Inferior parietal cortex (tissue), 1 donor: Measurements from ENCODE around the gene CNGA2.
"Not testable (repeated sequence)": the region's sequence is repeated elsewhere in the genome, so short reads cannot be mapped to it uniquely, and the experiment has no call there.

Experiments used
- DNase-seq: peaks from one replicate; pipeline ENCODE4 v3.0.0-alpha.2; 2016; ENCODE audit errors: extremely low spot score

CNGA2 gene

DNA sequence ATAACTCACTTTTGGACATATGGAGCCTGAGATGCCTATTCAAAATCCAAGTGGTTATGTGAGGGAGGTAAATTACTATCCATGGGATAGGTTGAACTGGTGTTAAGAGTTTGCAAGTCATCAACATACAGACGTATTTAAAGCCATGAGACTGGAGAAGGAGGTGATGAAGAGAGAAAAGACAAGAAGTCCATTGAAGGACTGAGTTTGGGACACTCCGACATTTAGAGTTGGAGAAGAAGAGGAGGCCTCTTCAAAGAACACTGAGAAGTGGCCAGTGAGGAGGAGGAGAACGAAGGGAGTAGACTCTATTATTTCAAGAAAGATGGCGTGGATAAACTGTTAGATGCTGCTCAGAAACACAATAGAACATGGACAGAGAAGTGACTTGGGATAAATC is at the start of gene CNGA2:
CNGA2 (plus strand) TSS at position 301 of the 400 bp plus-strand sequence. CDS start 3,738 bp downstream, outside the sequence.
- DNase-seq = no peak

DNA sequence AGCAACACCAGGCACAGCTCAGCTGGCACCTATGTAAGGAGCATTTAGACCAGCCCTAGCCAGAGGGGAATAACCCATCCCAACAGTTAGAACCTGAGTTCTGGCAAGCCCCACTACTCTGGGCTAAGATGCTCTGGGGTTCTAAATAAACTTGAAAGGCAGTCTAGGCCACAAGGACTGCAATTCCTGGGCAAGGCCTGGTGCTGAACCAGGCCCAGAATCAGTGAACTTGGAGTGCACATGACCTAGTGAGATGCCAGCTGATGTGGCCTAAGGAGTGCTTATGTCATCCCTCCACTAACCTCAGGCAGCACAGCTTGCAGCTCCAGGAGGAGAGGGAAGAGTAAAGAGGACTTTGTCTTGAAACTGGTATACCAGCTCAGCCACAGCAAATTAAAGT is 46.9 kb upstream of the CNGA2 start:
- DNase-seq = no peak

DNA sequence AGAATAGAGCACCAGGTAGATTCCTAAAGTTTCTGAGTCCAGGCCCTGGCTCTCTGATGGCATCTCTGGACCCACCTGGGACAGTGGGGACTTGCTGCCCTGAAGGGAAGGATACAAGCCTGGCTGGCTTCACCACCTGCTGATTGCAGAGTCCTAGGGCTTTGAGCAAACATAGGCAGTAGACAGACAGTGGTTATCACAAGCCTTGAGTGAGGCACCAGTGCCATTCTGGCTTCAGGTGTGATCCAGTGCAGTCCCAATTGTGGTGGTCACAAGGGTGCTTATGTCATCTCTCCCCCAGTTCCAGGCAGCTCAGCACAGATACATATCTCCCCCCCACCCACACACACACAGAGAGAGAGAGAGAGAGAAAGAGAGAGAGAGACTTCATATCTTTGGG is 45.9 kb upstream of the CNGA2 start:
- DNase-seq = no peak

DNA sequence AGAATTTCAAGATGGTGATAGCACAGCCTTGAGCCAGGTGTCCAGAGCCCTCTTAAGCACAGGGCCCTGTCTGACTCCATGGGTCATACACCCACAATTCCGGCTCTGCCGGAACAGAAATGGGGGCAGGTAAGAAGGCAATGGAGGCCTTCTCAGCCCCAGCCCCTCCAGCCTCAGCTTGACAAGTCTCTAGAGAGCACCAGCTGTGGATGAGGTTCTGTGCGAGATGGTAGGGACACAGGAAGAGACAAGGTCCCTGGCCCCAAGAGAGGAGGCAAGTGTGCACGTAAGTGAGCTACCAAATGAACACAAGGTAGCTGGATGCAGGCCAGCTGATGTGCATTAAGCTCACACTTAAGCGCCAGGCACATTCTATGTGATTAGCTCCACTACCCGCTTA is 41.7 kb upstream of the CNGA2 start:
- DNase-seq = no peak

DNA sequence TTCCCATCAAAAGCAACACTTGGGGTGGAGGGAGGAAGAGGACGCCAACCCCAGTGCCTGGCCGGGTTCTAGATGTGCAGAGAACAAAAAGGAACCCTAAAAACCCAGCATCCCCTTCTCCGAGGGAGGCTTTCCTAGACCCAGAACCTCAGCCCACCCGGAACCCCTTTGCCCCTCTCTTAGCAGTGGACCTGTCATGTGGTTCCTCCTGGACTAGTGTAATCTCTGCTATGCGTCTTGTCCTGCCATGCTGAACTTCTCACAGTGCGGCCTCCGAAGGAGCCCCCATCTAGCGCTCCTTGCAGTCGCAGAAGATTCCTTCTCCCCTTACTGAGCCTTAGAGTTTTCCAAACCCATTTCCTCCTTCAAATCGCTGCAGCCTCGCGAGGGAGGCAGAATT is 40.4 kb upstream of the CNGA2 start:
- DNase-seq = no peak

DNA sequence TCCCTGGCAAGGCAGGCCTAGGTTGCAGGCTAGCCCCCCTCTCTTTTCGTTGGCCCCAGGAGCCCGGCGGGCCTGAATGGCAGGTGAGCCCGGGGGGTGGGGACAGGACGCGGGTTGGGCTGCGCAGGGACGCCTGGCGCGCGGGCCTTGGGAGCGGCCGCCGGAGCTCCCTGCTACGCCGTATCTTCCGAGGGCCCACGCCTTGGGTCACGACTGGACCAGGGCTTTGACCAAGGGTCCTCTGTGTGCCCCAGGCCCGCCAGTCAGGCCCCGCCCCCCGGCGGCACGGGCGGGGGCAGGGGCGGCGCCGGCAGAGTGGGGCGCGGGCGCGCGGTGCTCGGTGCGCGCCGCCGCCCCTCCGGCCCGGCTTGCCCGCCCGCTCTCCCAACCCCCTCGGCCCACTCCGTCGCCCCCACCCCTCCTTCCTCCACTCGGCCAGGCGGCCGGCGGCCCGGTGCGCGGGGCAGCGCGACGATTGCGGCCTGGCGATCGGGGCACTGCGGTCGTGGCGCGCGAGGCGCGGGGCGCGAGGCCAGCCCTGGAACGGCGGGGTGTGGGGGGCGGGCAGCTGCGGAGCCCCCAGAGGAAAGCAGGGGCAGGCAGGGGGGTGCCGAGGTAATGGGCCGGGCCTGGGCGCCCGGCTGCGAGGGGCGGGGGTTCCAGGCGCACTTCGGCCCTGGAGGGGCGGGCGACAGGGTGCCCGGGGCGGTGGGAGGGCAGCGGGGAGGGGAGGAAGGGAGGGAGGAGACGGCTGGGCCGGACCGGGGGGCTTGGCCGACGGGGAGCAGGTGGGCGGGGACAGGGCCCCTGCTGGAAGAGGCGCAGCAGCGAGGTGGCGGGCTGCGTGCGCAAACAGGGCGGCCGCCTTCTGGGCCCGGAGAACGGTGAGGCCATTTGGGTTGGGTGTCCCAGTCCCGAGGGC is 39.6 kb upstream of the CNGA2 start, which contains the start of gene PRRG3:
PRRG3 (plus strand) TSS at position 798 of the 922 bp plus-strand sequence. CDS start 3,357 bp downstream, outside the sequence.
- DNase-seq = no peak

DNA sequence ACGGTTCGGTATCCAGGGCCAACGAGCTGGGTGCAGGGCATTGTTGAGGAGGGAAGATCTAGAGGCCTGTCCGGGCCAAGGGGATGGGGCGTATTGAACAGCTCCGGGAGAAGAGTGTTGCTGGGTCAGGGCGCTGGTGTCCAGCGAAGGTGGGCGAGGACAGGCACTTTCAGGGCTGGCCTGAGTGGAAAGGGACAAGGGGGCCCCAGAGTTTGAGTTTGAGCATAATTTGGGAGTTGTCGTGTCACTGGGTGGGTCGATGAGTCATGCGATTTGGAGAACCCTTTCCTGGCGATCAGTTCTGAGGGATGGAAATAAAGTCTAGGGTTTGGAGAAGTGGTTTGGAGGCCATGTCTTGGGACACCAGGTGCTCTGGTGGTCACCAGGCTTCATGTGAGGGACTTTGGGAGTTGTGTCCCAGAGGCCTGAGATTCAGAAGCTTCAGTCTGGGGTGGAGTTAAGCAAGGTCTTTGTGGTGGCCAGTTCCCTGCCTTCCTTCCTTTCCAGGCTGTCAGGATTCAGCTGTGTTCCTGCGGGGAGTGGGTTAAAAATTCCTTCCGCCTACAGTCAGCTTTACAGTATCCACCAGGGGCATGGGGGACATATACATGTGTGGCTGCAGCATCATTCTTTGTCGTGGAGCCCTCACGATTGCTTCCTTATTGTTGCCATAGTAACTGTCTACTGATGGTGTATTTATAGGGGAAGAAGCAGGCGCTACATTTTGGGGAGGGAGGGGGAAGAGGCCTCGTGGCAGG is 38.8 kb upstream of the CNGA2 start:
- DNase-seq = no peak

DNA sequence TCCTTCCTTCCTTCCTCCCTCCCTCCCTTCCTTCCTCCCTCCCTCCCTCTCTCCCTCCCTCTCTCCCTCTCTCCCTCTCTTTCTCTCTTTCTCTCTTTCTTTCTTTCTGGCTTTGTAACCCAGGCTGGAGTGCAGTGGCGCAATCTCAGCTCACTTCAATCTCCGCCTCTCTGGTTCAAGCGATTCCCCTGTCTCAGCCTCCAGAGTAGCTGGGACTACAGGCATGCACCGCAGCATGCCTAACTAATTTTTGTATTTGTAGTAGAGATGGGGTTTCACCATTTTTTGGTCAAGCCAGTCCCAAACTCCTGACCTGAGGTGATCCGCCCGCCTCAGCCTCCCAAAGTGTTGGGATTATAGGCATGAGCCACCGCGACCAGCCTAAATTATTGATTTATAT is 37.5 kb upstream of the CNGA2 start:
- DNase-seq = not testable (repeated sequence)

DNA sequence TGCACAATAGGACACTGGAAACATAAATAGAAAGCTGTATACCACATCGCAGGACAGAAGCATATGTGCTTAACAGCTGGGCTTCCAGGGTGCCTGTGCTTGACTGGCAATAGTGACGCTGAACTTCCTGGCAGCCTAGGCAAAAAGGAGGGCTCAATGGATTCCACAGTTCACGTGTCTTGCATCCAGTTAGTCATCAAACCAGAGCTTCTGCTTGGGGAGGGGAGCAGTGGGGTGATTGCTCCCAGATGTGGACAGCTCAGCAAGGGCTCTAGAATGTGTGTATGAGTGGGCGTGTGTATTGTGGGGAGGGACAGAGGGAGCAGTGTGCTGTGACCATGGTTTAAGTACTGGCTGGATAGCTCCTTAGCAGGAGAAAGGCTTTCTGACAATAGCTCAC is 37.0 kb upstream of the CNGA2 start:
- DNase-seq = no peak

DNA sequence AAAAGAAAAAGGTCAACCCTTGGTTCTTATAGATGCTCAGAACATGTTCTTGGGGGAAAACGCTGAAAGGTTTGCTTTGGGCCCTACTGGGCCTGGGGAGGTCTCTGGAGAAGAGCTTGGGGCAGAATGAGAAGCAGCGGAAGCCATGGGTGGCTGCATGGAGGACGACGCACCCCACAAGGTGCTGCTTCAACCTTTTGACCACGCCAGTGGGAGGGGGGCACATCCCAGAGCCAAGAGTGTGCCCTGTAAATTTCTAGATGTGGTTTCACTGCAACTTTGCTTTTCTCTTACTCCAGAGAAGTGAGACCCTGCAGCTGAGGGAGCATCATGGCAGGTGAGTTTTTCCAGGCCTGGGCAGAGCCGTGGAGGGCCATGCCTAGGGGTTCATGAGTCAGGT is 36.1 kb upstream of the CNGA2 start:
- DNase-seq = no peak

DNA sequence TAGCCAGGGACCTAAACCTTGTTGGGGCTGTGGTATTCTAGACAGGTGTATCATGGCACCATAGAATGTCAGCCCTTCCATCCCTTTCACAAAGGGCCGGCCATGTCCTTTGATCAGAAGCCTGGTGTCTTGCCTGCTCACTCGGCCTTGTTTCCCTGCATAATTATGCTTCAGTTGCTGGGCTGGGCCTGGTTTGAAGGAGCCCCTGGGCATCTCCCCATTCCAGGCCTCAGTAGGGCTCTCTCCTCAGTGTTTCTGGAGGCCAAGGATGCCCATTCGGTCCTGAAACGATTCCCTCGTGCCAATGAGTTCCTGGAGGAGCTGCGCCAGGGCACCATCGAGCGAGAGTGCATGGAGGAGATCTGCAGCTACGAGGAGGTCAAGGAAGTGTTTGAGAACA is 34.8 kb upstream of the CNGA2 start:
- no peak for DNase-seq

DNA sequence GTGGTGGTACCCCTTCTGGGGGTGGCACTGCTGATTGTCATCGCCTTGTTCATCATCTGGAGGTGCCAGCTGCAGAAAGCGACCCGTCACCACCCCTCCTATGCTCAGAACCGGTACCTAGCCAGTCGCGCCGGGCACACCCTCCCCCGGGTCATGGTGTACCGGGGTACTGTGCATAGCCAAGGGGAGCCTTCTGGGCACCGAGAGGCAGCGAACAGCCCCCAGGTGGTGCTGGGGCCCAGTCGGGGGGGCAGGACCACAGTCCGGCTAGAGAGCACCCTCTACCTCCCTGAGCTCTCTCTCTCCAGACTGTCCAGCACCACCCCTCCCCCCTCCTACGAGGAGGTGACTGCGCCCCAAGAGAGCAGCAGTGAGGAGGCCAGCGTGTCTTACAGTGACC is 34.0 kb upstream of the CNGA2 start:
- no peak for DNase-seq

DNA sequence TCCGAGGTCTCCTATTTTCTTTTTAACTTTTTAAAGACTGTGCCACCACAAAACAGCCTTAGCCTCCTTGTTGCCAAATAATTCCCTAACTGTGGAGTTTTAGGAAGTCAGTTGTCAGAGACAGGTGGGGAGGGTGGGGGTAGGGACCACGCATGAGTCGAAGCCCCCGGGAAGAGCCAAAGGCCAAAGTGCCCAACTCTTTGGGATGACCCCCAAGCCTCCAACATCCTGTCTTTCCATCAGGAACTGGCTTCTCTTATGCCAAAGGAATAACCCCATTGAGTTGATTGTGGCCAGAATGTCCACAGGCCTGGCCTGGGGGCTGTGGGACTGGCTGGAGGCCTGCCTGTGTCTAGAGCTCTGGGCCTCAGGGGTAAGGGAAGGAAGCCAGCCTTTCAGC is 33.5 kb upstream of the CNGA2 start:
- no peak for DNase-seq

DNA sequence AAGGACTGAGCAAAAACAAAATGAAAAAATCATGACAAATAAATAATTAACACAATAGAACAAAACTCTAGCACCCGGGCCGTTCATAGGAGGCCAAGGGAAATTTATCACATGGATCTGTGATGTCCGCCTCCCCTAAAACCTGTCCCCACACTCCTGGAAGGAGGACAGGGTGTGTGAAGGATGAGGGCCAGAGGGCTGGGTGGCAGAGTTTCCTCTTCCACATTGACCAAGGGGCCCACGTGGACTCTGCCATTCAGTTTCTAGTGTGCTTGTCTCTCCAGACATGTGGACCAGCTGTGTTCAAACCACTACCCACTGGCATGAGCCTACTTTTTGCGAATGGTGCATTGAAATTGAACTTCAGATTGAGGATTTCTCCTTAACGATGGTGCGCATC is 33.0 kb upstream of the CNGA2 start:
- DNase-seq = no peak

DNA sequence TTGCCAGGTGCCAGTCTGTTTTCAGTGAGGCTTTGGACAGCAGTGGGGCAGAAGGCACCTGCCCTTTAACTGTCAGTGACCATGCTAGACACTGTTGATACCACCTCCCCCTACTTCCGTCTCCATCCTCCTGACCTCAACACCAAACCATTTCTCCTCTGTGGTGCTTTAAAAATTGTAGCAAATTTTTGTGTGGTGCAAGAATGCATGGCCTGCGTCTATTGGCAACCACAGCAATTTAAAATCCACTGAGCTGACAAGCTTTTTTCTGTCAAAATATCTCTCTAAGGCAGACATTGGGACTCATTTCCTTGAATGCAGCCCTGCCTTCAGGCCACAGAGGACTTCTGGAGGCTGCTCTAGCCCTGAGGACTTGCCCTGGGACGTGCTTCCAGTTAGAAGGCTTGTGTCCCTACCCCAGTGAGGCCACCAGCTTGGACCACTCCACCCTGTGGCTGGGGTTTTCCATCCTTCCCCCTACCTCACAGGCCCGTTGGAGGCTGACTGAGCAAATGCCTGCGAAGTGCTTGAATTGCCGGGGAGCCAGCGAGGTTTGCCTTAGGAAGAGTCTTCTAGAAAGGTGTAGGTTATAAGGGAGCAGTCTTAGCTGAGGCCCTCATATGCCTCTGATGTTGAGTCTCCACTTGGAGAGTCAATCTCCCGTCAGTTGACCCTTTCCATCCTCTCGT is 32.4 kb upstream of the CNGA2 start:
- no peak for DNase-seq

DNA sequence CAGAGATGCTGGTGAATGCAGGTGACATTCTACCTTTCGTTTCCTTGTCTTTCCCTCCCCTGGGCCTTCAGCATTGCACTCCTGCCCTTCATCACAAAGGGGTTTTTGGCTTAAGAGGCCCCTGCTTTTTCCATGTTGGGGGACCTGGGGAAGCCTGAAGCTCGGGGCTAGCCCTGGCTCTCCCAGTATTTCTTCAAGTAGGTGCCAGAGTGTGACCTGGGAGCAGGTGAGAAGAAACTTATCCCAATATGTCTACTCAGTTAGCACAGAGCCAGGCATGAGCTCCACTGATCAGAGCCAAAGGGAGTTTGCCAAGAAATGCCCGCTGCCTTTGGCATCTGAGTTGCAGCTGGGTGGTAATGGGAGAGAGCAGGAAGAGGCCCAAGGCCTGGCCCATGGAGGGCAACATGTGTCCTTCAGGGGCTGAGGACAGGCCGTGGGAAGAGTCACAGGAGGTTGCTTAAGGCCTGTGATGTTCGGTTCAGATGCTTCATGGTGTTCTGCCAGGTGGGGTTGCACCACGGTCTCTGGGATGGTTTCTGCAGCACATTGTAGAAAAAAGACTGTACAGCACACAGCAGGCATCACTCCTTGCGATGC is 31.7 kb upstream of the CNGA2 start:
- DNase-seq = no peak

DNA sequence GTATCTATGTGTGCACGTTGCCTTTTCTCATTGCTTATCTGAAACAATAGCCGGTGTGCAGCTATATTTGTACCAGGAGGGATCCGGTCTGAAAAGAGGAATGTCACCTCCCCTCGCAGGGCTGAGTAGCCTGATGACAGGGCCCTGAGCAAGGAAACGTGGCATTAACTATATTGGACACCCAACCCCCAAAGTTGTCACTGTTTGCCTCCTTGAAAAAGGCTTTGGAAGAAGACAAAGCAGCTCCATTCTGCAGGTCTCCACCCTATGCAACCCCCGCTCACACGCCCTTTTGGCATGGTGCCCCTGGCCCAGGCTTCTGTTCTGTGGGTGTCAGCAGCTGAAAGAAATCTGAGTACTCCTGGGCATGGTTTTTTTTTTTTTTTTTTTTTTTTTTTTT is 31.1 kb upstream of the CNGA2 start:
- DNase-seq = no peak

DNA sequence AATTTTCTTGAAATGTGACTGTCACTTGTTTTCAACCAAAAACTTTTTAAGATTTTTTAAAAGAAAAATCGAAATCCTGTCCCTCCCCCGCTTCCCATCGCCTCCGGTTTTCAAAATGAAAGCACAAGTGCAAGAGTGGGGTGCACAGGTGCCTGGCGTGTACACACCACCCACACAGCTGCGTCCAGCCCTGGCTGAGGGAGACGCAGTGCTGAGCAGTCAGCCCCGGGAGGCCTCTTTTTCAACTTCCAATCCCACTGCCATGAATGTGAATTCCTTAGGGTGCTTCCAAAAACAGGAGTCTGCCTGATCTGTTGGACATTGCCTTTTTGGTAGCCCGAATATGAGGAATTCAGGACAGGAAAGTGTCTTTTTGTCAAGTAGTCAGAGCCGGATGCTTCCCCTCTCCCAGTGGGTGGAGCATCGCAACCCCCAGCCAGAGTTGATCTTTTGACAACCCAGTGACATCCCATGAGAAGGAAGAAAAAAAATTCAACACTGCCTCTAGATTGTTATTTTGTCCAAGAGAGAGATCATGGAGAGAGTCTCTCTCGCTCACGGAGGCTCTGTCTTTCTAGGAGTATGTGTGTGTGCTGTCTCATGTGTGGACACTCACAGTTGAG is 30.4 kb upstream of the CNGA2 start:
- no peak for DNase-seq

DNA sequence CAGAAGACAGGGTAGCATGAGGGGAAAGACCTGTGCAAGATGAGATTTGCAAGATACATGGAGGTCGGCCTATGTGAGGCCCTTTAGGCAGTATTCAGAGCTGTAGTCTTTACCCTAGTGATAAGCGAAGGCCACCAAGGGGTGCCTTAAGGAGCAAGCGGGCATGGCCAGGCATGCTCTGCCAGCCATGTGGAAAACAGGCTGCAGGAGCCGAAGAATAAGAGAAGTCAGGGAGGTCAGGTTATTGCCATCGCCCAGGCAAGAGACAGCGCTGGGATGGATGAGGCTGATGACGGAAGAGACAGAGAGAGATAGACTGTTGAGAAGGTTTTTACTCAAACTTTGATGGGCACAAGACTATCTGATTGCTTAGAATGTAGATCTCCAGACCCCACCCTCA is 25.7 kb upstream of the CNGA2 start:
- DNase-seq = no peak

DNA sequence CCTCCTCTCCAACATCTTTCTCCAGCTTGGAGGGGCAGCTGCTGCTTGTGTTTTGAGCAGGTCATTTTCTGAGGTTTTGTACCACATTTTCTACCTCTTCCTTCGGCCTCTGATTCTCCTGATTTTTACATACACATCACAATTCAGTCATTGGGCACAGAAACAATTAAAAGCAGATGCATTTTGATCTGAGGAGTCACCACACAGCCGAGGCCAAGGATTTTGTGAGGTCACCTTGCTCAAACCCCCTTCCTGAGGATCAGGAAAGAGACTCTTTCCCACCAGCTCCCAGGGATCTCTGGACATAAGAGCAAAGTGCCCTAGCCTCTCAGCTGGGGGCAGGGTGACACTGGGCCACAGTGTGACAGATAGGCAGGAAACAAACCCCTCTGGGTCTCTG is 24.1 kb upstream of the CNGA2 start:
- no peak for DNase-seq

DNA sequence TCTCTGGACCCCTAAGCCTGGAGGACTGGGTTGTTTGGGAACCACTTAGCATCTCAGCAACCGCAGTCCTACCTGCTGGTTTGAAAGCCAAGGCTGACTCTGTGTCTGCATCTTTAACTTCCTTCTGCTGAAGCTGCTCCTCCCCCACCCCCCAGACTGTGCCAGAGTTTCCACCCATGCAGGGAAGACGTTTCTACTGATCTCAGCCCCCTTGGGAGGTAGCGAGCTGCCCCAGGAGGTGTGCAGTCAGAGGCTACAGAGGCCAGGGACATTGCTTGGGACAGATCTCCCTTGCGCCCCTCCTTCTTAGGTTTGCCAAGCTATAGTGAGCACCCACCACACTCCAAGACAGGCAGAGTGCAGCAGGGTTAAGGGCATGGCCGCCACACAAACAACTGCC is 23.4 kb upstream of the CNGA2 start:
- no peak for DNase-seq
